ENCODE measurements around the gene BRI3BP.

- TF ChIP-seq CTCF (IDR thresholded peaks at IDR 0.05) (no peak), POLR2A (IDR thresholded peaks at IDR 0.05) (no peak)
These were observed 27.7 kb downstream of the BRI3BP start for GRCh38 chr12:125021096-125021495.

All from right lobe of liver (tissue), 4 donors.